Measurements from ENCODE around the gene DAG1. TPM values are rescaled to one million over a fixed set of nuclear protein-coding genes. Genes with fewer than 3 reads are reported as not detected.

Gene DAG1
- total RNA-seq, 1 donor from 2014 or later: 71.5 TPM

- ATAC-seq: no peak
- no peak for TF ChIP-seq CTCF (IDR thresholded peaks at IDR 0.05)
These were observed 63.9 kb downstream of the DAG1 start for GRCh38 chr3:49533786-49534519.

GRCh38 chr3:49534581-49535441 lies 64.7 kb downstream of the DAG1 start:
- no peak for DNase-seq
- no peak for TF ChIP-seq CTCF (IDR thresholded peaks at IDR 0.05)

More at GRCh38 chr3:49533786-49534519, 63.9 kb downstream of the DAG1 start:
- Histone ChIP-seq H3K4me3 (no peak overlapping the region), H3K27ac (no peak overlapping the region), H3K4me1 (no peaks in the 10 kb centered on the region), H3K27me3 (ENCODE audit: low read depth) (no peaks in the 10 kb centered on the region), H3K36me3 (peaks cover 37% of the 10 kb centered on the region), H3K9me3 (no peaks in the 10 kb centered on the region)
- DNase-seq: no peak
- intact Hi-C loops (cut with DNase I): no loop called here

DNA sequence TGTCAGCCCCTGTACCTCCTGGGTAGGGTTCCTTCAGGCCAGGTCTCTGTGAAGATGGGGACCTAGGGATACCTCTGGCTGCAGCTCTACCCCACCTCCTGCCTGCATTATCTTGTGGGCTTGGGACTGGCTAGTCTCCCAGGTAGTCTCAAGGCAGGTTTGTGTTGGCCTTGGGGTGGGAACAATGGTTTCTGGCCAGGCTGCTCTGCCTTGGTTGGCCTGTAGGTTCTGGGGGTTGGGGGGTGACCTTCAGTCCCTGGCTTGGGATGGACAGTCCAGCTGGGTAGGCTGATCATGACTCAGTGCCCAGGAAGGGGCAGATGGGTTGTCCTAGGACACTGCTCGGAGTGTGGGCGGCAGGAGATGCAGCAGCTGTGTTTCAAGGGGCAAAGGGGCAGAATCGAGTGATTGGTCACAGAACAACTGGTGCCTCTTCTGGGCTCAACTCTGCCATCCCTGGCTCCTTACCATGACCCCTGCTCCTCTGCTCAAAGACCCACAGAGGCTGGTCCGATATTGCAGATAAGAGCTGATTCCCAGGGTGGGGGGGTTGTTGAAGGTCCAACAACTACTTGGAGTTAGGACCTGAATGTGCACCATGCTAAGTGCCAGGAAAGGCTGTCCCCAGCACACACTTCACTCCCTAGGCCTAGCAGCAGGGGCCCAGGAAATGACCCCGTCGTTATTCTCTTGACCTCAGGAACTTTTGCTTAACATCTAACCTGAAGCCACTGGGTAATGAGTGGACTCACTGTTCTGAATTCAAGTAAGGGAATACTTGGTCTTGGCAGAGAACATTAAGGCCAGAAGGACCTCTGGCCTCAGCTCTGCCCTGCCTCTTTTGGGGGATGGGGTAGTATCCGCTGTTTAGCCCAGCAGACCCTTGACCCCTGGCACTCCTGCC lies 66.2 kb downstream of the DAG1 start:
- intact Hi-C loops (cut with DNase I): no loop called here
- DNase-seq (no peak), ATAC-seq (no peak)
- H3K27me3 ChIP-seq (ENCODE audit: low read depth): no peaks in the 10 kb centered on the region
- H3K4me1 ChIP-seq: peaks cover 10% of the 10 kb centered on the region
- no peak for TF ChIP-seq CTCF (IDR thresholded peaks at IDR 0.05)
- peaks cover 27% of the 10 kb centered on the region for H3K36me3 ChIP-seq
- no peaks in the 10 kb centered on the region for H3K9me3 ChIP-seq
- H3K4me3 ChIP-seq: no peak overlapping the region
- H3K27ac ChIP-seq: no peak overlapping the region

More at GRCh38 chr3:49534581-49535441, 64.7 kb downstream of the DAG1 start:
- H3K9me3 ChIP-seq: no peaks in the 10 kb centered on the region
- peaks cover 4% of the 10 kb centered on the region for H3K4me1 ChIP-seq
- H3K36me3 ChIP-seq: peaks cover 37% of the 10 kb centered on the region
- no peaks in the 10 kb centered on the region for H3K27me3 ChIP-seq (ENCODE audit: low read depth)
- intact Hi-C loops (cut with DNase I): no loop called here
- no peak overlapping the region for H3K27ac ChIP-seq
- H3K4me3 ChIP-seq: no peak overlapping the region
- ATAC-seq: peak in 1 of 2 donors; percentile 15

- H3K9me3 ChIP-seq: no peaks in the 10 kb centered on the region
- peaks cover 19% of the 10 kb centered on the region for H3K36me3 ChIP-seq
- DNase-seq (no peak), ATAC-seq (no peak)
- H3K4me3 ChIP-seq: no peak overlapping the region
- intact Hi-C loops (cut with DNase I): no loop called here
- H3K27me3 ChIP-seq (ENCODE audit: low read depth): no peaks in the 10 kb centered on the region
- TF ChIP-seq CTCF (IDR thresholded peaks at IDR 0.05): no peak
- H3K27ac ChIP-seq: no peak overlapping the region
- H3K4me1 ChIP-seq: peaks cover 10% of the 10 kb centered on the region
These were observed 66.9 kb downstream of the DAG1 start for GRCh38 chr3:49536875-49537533.

Data from lower lobe of right lung (tissue), 2 donors.